SKM-1 (cell line): Measurements from ENCODE around the gene PCF11.
"Not testable (repeated sequence)": the region's sequence is repeated elsewhere in the genome, so short reads cannot be mapped to it uniquely, and the experiment has no call there.

Experiments used
- DNase-seq: peaks from one replicate; lab custom pipeline; 2025; ENCODE audit not compliant: unreplicated experiment; lab: John Stamatoyannopoulos, UW

Gene PCF11

GRCh38 chr11:83156996-83157593, at the start of gene PCF11:
PCF11 (plus strand) TSS chr11:83157131; CDS start chr11:83157440, 309 bp downstream.
- DNase-seq = no peak

GRCh38 chr11:83112886-83113285, 44.0 kb upstream of the PCF11 start:
- no peak for DNase-seq

- DNase-seq = no peak
Observed at GRCh38 chr11:83115026-83115425, 41.9 kb upstream of the PCF11 start.

GRCh38 chr11:83115551-83115950, 41.4 kb upstream of the PCF11 start:
- no peak for DNase-seq

- DNase-seq = no peak
Observed at GRCh38 chr11:83116015-83116641, 40.8 kb upstream of the PCF11 start.

- DNase-seq = no peak
Observed at GRCh38 chr11:83118814-83119213, 38.1 kb upstream of the PCF11 start.

GRCh38 chr11:83119216-83119615, 37.7 kb upstream of the PCF11 start:
- no peak for DNase-seq

GRCh38 chr11:83120327-83120726, 36.6 kb upstream of the PCF11 start:
- DNase-seq = no peak

- DNase-seq = peak; percentile 28
Observed at GRCh38 chr11:83122050-83122449, 34.9 kb upstream of the PCF11 start.

GRCh38 chr11:83122766-83123165, 34.2 kb upstream of the PCF11 start:
- no peak for DNase-seq

GRCh38 chr11:83124636-83125424, 32.1 kb upstream of the PCF11 start:
- no peak for DNase-seq

- no peak for DNase-seq
Observed at GRCh38 chr11:83125577-83125976, 31.4 kb upstream of the PCF11 start.

GRCh38 chr11:83127310-83127637, 29.7 kb upstream of the PCF11 start:
- DNase-seq = no peak

- DNase-seq = no peak
Observed at GRCh38 chr11:83132191-83132590, 24.7 kb upstream of the PCF11 start.

- not testable (repeated sequence) for DNase-seq
Observed at GRCh38 chr11:83133266-83133665, 23.7 kb upstream of the PCF11 start.

- DNase-seq = no peak
Observed at GRCh38 chr11:83139310-83139709, 17.6 kb upstream of the PCF11 start.

GRCh38 chr11:83140691-83141455, 16.1 kb upstream of the PCF11 start:
- DNase-seq = peak; percentile 15

GRCh38 chr11:83147895-83148294, 9.0 kb upstream of the PCF11 start:
- no peak for DNase-seq

GRCh38 chr11:83150450-83150849, 6.5 kb upstream of the PCF11 start:
- no peak for DNase-seq

GRCh38 chr11:83151274-83151977, 5.5 kb upstream of the PCF11 start:
- DNase-seq = no peak

GRCh38 chr11:83152264-83152663, 4.7 kb upstream of the PCF11 start:
- DNase-seq = no peak
